Upper lobe of left lung (tissue), 6 donors: Measurements from ENCODE around the gene LEAP2. TPM values are rescaled to one million over a fixed set of nuclear protein-coding genes. Genes with fewer than 3 reads are reported as not detected.

Experiments used
- ATAC-seq, 2 donors: fragments of 200-7000 bp; cut with Tn5 transposase; one replicate each; pipeline ENCODE4 v1.9.1; 2022; ENCODE audit warnings: mild to moderate bottlenecking in 2 of 2, moderate library complexity in 2 of 2; ENCODE audit not compliant: low FRiP score in 2 of 2
- DNase-seq, 2 donors: peaks; one replicate each; pipeline ENCODE4 v3.0.0-alpha.2; 2019 to 2020
- H3K27ac ChIP-seq, 4 donors: fragments of 200-600 bp; sonication (generic); one replicate each; pipeline ENCODE4 v1.5.1; 2016 to 2019
- H3K27me3 ChIP-seq, 4 donors: fragments of 200-600 bp; sonication (generic); one replicate each; pipeline ENCODE4 v1.5.1; 2017 to 2019
- H3K36me3 ChIP-seq, 4 donors: fragments of 200-600 bp; sonication (generic); one replicate each; pipeline ENCODE4 v1.5.1; 2016 to 2019
- H3K4me1 ChIP-seq, 4 donors: fragments of 200-600 bp; sonication (generic); one replicate each; pipeline ENCODE4 v1.5.1; 2018 to 2019
- H3K4me3 ChIP-seq, 4 donors: fragments of 200-600 bp; sonication (generic); one replicate each; pipeline ENCODE4 v1.5.1; 2017 to 2019; ENCODE audit warnings: mild to moderate bottlenecking in 2 of 4, moderate library complexity in 1 of 4
- H3K9me3 ChIP-seq, 4 donors: fragments of 200-600 bp; sonication (generic); one replicate each; pipeline ENCODE4 v1.5.1; 2018 to 2019
- EP300 ChIP-seq, 4 donors: sonication (generic); formaldehyde crosslinking; IDR thresholded peaks; one replicate each; pipeline ENCODE4 v1.5.1; 2017; ENCODE audit warnings: antibody characterized with exemption in 4 of 4, control low read depth in 2 of 4
- POLR2A ChIP-seq, 4 donors: fragments of 450-650 bp; IDR thresholded peaks; one replicate each; pipeline ENCODE4 v1.5.1; 2016 to 2017; ENCODE audit warnings: antibody characterized with exemption in 4 of 4, mild to moderate bottlenecking in 2 of 4
- POLR2AphosphoS5 ChIP-seq, 2 donors: sonication (generic); formaldehyde crosslinking; IDR thresholded peaks; one replicate each; pipeline ENCODE4 v1.5.1; 2017; ENCODE audit warnings: antibody characterized with exemption in 2 of 2
- WGBS, 2 donors: methylation state at CpG; one replicate each; pipeline ENCODE4 v1.1.5; 2017 to 2018; 5-methylcytosine and 5-hydroxymethylcytosine counted together
- total RNA-seq, 6 donors: library from RNA; depleted of rRNA in 4 of 6; stranded (reverse); fragments of >200 nt in 4 of 6; gene quantifications; one replicate each; pipeline versions ENCODE4 v1.1.0 to v1.2.1, GENCODE V29; 2016 to 2021
- TF ChIP-seq, protein P1 (sequence below), 6 experiments: fragments of 450-650 bp in 4 of 6; fragments of 200-600 bp in 2 of 6; sonication (generic) in 2 of 6; IDR thresholded peaks; one replicate each; pipeline ENCODE4 v1.5.1; 2016 to 2019; ENCODE audit warnings: antibody characterized with exemption in 6 of 6
- donor health status: DM: no; HTN: no; CAD: no; lungs with moderate emphysema.
- donor health status: DM: no; HTN: yes; CAD: no; lungs with severe emphysema.

The LEAP2 gene
- total RNA-seq, 6 donors from 2014 or later = 0.61 to 2.2 (median 0.89) TPM

DNA sequence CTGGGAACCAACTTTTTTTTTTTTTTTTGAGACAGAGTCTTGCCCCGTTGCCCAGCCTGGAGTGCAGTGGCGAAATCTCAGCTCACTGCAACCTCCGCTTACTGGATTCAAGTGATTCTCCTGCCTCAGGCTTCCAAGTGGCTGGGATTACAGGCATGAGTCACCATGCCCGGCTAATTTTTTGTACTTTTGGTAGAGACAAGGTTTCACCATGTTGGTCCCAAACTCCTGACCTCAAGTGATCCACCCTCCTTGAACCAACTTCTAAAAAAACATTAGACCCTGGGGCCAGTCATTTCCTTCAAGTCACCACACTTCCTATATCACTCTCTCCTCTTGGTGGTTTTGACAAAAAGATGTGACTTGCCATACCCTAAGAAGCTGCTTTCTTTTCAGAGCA is 32.2 kb upstream of the LEAP2 start:
- no peaks in the 10 kb centered on the region for H3K27me3 ChIP-seq
- 68 to 74% methylated on average over 4 of the region's 4 CpGs for WGBS, 2 donors
- no peaks in the 10 kb centered on the region for H3K9me3 ChIP-seq
- ATAC-seq (peak; percentile 24 to 32), DNase-seq (peak in 1 of 2 donors; percentile 79)
- H3K4me1 ChIP-seq = peaks cover 23 to 30% (median 26%) of the 10 kb centered on the region in 4 donors
- TF ChIP-seq POLR2A (IDR thresholded peaks at IDR 0.05) = no peak
- no peak for TF ChIP-seq EP300 (IDR thresholded peaks at IDR 0.05)
- TF ChIP-seq, protein P1, sequence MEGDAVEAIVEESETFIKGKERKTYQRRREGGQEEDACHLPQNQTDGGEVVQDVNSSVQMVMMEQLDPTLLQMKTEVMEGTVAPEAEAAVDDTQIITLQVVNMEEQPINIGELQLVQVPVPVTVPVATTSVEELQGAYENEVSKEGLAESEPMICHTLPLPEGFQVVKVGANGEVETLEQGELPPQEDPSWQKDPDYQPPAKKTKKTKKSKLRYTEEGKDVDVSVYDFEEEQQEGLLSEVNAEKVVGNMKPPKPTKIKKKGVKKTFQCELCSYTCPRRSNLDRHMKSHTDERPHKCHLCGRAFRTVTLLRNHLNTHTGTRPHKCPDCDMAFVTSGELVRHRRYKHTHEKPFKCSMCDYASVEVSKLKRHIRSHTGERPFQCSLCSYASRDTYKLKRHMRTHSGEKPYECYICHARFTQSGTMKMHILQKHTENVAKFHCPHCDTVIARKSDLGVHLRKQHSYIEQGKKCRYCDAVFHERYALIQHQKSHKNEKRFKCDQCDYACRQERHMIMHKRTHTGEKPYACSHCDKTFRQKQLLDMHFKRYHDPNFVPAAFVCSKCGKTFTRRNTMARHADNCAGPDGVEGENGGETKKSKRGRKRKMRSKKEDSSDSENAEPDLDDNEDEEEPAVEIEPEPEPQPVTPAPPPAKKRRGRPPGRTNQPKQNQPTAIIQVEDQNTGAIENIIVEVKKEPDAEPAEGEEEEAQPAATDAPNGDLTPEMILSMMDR (IDR thresholded peaks at IDR 0.05) = no peak
- TF ChIP-seq POLR2AphosphoS5 (IDR thresholded peaks at IDR 0.05) = no peak
- H3K4me3 ChIP-seq = no peak overlapping the region
- H3K36me3 ChIP-seq = no peaks in the 10 kb centered on the region
- H3K27ac ChIP-seq = peak overlapping the region; percentile 67 to 89 (median 78)

DNA sequence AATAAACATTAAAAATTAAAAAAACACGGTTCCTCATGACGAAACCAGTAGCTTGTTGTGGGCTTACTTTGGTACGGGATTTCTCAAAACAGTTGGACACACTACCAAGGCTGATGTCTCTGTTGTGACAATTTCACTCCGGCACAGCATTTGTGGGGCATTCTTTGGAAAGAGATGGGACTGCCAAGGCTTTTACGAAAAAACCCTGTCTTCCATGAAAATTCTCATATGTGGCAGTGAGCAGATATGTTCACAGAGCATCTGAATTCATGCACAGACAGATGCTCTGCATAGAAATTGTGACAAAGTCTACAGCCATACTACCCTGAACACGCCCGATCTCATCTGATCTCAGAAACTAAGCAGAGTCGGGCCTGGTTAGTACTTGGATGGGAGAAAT is 25.2 kb upstream of the LEAP2 start:
- TF ChIP-seq, protein P1 (IDR thresholded peaks at IDR 0.05) = no peak
- TF ChIP-seq EP300 (IDR thresholded peaks at IDR 0.05) = no peak
- no peak for TF ChIP-seq POLR2AphosphoS5 (IDR thresholded peaks at IDR 0.05)
- no peak for TF ChIP-seq POLR2A (IDR thresholded peaks at IDR 0.05)

DNA sequence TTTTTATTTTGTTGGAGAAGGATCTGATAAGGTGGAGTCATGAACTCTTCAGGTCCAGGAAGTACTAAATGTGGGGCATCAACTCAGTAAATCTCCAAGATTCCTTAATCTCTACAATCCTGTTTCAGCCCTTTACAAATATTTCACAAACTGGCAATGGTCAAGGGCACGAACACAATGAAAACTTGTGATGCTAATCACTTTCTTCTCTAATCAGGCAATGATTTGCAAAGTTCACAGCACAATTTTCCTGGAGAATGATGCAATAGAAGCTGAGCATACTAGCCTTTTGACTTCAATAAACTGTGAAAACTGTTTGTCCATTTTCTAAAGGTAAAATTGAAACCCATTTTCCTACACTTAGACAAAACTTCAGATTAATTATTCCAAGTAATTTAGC is 24.1 kb upstream of the LEAP2 start:
- WGBS, 2 donors = 23 to 46% methylated on average over 1 of the region's 1 CpG
- H3K4me1 ChIP-seq = peaks cover 0 to 5% (median 2%) of the 10 kb centered on the region in 4 donors
- no peaks in the 10 kb centered on the region for H3K36me3 ChIP-seq
- H3K27me3 ChIP-seq = no peaks in the 10 kb centered on the region
- no peak overlapping the region for H3K27ac ChIP-seq
- no peak overlapping the region for H3K4me3 ChIP-seq
- TF ChIP-seq POLR2AphosphoS5 (IDR thresholded peaks at IDR 0.05) = no peak
- TF ChIP-seq POLR2A (IDR thresholded peaks at IDR 0.05) = no peak
- no peak for TF ChIP-seq EP300 (IDR thresholded peaks at IDR 0.05)
- TF ChIP-seq, protein P1 (IDR thresholded peaks at IDR 0.05) = no peak
- DNase-seq (no peak), ATAC-seq (no peak)
- H3K9me3 ChIP-seq = no peaks in the 10 kb centered on the region

More for the DNA sequence above, 25.2 kb upstream of the LEAP2 start:
- DNase-seq (no peak), ATAC-seq (no peak)
- H3K36me3 ChIP-seq = no peaks in the 10 kb centered on the region
- H3K27ac ChIP-seq = no peak overlapping the region
- no peaks in the 10 kb centered on the region for H3K9me3 ChIP-seq
- peaks cover 0 to under 1% (median 0%) of the 10 kb centered on the region in 4 donors for H3K4me1 ChIP-seq
- no peak overlapping the region for H3K4me3 ChIP-seq
- WGBS, 2 donors = 92 to 93% methylated on average over 8 of the region's 8 CpGs
- H3K27me3 ChIP-seq = no peaks in the 10 kb centered on the region

DNA sequence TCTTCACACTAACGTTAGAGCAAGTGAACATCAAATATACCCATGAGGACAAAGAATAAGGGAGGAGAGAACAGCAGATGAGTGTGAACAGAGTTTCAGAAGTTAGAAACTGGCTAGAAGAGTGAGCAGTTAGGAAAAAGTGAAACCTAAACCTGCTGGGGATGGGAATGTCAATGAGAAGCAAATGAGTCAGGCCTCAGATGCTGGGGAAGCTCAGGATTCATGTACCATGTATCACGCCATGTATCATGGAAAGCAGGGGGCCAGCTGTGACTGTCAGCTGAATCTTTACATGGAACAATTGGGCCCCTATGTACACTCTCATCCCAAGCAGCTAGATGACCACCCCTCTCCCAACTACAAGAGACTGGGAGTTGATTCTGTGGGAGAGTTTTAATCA is 23.4 kb upstream of the LEAP2 start:
- Histone ChIP-seq H3K27ac (no peak overlapping the region), H3K36me3 (no peaks in the 10 kb centered on the region), H3K4me3 (no peak overlapping the region), H3K4me1 (peaks cover 0 to 5% (median 2%) of the 10 kb centered on the region in 4 donors), H3K27me3 (no peaks in the 10 kb centered on the region), H3K9me3 (no peaks in the 10 kb centered on the region)
- no peak for DNase-seq
- TF ChIP-seq POLR2AphosphoS5 (IDR thresholded peaks at IDR 0.05) = no peak
- TF ChIP-seq, protein P1 (IDR thresholded peaks at IDR 0.05) = no peak
- 72 to 80% methylated on average over 2 of the region's 2 CpGs for WGBS, 2 donors
- no peak for ATAC-seq

DNA sequence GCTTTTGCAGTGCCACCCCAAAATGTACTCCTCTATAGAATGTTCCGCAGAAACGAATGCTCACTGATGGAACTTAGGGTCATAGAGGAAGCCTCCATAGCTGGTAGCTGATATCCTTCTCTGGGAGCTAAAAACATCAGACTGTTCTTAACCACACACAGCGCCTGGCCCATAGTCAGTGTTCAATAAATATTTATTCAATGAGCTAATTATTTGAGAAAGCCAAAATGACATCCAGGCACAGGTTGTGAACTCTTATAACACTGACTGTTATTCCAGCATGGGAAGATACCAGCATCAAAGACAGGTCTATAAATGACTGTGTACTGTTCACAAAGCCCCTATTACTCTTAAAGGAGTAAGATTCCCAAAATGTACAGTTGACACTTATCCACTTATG is 20.1 kb upstream of the LEAP2 start:
- no peaks in the 10 kb centered on the region for H3K27me3 ChIP-seq
- H3K4me3 ChIP-seq = no peak overlapping the region
- no peaks in the 10 kb centered on the region for H3K9me3 ChIP-seq
- no peak for ATAC-seq
- 64 to 71% methylated on average over 3 of the region's 3 CpGs for WGBS, 2 donors
- no peak for DNase-seq
- H3K27ac ChIP-seq = no peak overlapping the region
- H3K4me1 ChIP-seq = peaks cover 0 to 5% (median 2%) of the 10 kb centered on the region in 4 donors
- no peaks in the 10 kb centered on the region for H3K36me3 ChIP-seq
- TF ChIP-seq EP300 (IDR thresholded peaks at IDR 0.05) (no peak), POLR2A (IDR thresholded peaks at IDR 0.05) (no peak), POLR2AphosphoS5 (IDR thresholded peaks at IDR 0.05) (no peak)
- TF ChIP-seq, protein P1 (IDR thresholded peaks at IDR 0.05) = no peak
